Skin epidermis (tissue), 12 donors: Measurements from ENCODE around the gene MLN.

ENCODE experiments used
- H3K27ac ChIP-seq, 21 experiments: fragments of 200-600 bp; sonication (generic) in 11 of 21; one replicate each; pipeline ENCODE4 v1.5.0; 2020; ENCODE audit warnings: mild to moderate bottlenecking in 3 of 21, inconsistent platforms in 2 of 21, moderate library complexity in 2 of 21
- H3K4me3 ChIP-seq, 7 experiments: fragments of 200-600 bp; sonication (generic) in 2 of 7; one replicate each; pipeline ENCODE4 v1.5.0; 2020; ENCODE audit warnings: inconsistent platforms in 2 of 7, mild to moderate bottlenecking in 2 of 7, moderate library complexity in 1 of 7

The MLN gene

DNA sequence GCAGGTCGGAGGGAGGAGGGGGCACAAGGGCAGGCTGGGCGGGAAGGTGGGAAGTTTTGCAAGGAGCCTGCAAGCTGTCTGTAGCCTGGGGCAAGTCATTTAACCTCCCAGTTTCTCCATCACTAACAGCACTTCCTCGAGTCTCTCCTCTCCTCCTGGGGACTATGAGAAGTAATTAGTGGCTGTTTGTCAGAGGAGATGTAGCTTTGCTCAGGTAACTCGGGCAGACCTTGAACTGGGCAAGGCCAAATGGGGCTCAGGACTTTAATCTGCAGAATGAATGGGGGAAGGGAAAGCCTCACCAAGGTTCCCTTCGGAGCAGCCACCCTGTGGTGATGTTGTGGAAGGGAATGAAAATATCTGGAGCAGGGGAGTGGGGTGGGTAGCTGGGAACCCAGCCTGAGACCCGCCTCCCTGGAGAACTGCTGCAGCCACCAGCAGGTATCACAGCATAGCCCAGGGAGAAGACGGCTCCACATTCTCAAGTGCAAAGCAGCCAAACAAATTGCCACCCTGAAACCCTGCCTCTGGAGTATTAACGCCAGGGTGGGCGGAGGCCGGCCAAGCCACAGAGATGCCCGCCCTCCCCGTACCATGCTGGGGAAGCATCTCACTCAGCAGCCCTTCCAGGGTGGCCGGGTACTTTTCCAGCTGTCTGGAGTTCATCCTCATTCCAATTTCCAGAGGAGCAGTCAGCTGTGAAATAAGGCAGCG lies 8.7 kb downstream of the MLN start:
- H3K27ac ChIP-seq, result no peak overlapping the region

DNA sequence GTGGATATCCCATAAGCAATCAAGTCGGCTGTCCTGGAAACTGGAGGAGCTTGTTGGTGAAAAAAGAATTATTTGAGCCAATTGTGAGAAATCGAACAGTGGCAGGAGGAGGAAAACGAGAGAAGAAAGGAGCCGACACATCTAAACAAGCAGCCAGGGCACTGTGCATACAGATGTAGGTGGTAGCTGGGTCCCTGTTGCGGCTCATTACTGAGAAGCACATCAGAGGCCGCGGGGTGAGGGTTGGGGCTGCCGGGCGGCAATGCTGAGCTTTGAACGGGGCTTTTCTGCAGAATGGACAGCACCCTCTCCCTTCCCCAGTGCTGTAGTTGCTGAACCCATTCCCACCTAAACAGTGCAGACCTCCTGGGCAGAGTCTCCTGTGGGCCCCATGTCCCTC lies 10.8 kb downstream of the MLN start:
- Histone ChIP-seq H3K4me3 (no peak overlapping the region), H3K27ac (no peak overlapping the region)

More for the DNA sequence above, 8.7 kb downstream of the MLN start:
- H3K4me3 ChIP-seq, result no peak overlapping the region

DNA sequence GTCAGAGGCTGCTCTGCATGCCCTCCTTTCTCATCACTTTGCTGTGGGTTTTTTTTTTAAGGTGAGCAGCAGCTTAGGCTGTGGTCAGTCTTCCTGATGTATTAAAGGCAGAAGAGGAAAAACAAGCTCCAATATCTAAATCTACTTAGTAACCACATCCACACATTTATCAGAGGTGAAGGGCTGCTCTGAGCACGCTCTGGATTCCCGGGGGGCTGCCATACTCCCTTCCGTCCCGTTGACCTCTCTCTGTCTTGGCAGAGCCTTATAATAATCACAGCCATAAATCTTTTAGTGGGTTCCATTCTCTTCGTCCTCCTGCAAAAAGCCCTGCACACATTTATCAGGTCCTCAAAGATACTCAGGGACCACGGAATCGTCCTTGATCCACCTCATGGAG lies 12.2 kb downstream of the MLN start:
- Histone ChIP-seq H3K27ac (no peak overlapping the region), H3K4me3 (no peak overlapping the region)

DNA sequence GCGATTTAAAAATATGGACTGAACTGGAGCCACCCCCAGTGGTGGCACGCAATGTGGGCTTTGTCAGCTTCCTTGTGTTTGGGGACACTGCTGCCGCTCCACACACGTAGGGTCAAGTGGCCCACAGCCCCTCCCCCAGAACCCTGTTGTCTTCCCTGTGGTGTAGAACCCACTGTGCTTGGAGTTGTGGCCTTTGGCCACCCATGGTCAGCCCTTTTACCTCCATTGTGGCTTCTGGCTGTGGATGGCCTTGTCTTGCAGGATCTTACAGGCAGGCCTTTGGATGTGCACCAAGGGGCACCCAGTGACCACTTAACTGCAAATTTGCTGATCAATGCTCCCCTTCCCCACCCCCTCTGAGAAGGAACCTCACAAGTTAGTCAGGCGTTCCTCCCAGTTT lies 12.9 kb downstream of the MLN start:
- Histone ChIP-seq H3K27ac (no peak overlapping the region), H3K4me3 (no peak overlapping the region)

DNA sequence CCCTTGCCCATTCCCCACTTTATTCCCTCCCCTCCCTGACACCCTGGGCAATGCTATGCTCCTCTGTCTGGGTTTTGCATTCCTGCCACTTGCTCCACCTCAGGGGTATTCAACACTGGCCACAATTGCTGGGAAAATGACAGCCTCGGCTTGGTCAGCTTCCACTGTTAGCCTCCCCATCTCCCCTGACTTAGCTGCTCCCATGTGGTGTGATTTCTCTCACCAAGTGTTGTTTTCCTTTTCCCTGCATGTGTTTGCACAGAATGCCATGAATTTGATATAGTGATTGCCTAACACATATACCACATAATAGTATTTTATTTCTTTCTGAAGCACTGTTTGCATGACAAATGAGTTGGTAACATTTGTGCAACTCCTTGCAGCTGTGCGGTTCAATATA lies 13.4 kb downstream of the MLN start:
- no peak overlapping the region for H3K4me3 ChIP-seq
- H3K27ac ChIP-seq, result no peak overlapping the region

DNA sequence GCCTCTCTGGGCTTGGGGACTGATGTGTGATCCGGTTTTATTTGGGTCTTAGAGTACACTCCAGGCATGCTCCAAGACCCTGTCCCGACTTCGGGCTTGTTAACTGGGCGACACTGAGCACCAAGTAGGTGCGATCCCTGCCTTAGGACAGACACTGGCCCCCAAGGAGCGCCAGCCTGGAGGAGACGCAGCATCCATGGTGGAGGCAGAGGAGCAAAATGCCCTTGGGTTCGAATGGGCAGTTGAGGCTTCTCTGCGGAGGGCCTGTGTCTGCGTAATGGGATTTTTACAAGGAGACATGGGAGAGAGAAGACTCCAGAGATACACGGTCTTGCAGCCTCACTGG lies 14.3 kb downstream of the MLN start:
- Histone ChIP-seq H3K27ac (peak overlapping the region in 10 of 21 experiments; percentile 5 to 100 (median 98)), H3K4me3 (peak overlapping the region in 4 of 7 experiments; percentile 55 to 97 (median 84))

DNA sequence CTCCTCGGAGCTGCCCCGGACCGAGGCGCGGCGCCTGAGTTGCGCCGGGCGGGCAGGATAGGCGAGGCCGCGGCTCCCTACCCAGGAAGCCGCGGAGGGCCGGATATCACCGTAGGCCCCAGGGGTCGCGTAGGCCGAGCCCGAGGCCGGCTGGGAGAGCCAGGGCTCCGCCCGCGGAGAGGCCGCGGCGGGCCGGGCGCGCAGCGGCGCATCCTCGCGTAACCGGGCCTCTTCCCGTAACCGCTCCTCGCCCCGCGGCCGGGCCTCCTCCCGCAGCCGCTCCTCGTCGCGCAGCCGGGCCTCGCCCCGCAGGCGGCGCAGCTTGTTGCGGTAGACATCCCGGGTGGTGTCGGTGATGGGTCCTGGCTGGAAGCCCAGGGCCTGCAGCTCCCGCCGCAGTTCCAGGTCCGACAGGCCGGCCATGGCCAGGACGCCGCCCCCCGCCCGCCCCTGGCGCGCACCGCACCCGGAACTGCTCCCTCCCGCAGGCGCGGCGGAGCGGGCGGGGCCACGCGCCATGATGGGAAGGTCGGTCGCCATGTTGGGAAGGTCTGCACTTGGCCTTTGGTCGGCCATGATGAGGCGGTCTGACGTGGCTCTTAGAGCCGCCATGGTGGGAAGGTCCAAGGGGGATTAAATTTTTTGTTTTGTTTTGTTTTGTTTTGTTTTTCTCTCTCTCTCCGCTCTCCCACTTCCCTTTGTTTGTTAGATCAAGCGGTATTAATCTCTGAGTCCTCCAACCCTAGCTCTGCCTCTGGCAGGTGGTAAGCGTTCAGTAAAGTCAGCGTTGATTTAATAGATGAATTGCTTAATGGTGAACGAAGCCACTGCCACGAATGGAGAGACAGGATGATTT lies 14.9 kb downstream of the MLN start, which contains the start of gene LEMD2:
Gene LEMD2, minus strand, starts transcription at position 437 of the 856 bp plus-strand sequence. Its CDS starts 14 bp downstream, at position 423.
- peak within 1 kb of the TSS; percentile 94 to 100 (median 98) for H3K27ac ChIP-seq
- H3K4me3 ChIP-seq, result peak within 1 kb of the TSS; percentile 55 to 97 (median 79)

DNA sequence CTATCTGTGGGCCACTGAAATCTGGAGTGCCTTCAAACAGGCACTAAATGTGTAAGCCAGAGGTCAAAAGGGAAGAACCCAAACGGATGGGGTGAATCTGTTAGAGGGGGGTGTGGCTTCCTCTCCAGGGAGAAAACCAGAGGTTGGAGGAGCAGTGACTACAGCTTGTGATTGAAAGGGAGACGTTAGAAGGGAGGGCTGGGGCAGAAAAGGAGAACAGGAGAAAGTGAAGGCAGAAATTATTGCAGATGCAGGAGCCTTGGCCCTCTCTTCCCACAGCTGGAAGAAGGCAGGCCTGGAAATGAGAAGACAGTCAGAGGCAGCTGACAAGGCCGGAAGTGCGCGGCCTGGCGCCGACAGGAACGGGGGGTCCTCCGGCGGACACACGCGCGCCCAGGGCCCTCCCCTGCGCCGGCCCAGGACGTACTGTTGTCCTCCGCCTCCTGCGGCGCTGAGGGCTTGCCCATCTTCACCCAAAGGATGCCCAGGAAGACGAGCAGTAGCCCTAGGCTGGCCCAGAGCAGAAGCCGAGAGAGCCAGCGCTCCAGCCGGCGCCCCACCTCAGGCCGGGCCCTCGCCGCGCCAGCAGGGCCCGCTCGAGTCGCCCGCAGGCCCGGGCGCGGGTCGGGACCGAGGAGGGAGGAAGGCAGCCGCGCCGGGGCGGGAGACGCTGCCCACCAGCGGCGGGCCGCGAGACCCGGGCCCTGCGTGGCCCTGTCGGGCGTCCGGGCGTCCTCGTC lies 15.7 kb downstream of the MLN start:
- peak overlapping the region; percentile 55 to 97 (median 79) for H3K4me3 ChIP-seq
- H3K27ac ChIP-seq, result peak overlapping the region; percentile 94 to 100 (median 98)

DNA sequence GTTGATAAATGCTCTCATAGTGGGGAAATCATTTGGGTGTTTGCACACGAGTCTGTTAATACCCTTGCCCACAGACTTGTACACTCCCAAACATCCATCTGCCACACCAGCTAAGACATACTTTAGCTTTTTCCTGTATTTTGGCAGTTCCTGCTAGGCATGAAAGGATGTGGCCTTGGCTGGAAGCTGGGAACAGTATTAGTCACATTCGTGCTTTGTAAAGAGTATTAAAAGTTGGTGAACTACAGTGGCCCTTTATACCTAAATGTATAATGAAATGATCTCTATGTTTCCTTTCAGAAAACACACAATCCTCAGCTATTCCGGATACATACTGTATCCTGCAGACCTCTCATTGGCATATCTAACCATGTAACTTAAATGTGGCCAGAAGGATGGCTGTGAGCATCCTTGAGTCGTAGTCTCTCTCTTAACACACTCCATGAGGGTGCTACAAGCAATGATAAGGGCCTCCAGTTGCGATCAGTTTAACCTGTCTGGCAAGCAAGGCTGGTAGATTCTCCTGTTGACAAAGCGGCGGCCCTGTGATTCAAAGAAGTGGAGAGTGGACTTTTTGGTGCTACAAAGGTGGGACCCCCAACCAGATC lies 16.4 kb downstream of the MLN start:
- peak overlapping the region; percentile 55 to 97 (median 79) for H3K4me3 ChIP-seq
- peak overlapping the region; percentile 94 to 100 (median 98) for H3K27ac ChIP-seq

DNA sequence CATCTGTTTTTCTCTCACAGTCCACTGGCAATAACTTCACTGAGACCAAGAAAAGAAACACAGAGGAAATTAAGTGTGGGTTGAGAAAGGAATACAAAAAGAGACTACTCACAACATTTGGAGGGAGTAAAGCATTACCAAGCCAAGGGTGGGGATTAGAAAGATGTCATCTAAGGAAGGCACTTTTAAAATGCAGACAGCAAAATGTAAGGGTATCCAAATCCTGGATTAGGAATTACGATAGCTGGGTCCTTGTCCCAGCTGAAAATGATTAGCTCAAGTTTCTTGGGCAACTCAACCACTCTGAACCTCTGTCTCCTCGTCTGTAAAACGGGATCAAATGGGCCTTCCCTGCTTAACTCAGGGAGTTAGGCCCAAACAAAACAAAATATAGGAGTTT lies 17.1 kb downstream of the MLN start:
- Histone ChIP-seq H3K4me3 (peak overlapping the region in 1 of 7 experiments; percentile 97), H3K27ac (peak overlapping the region in 16 of 21 experiments; percentile 5 to 100 (median 94))

DNA sequence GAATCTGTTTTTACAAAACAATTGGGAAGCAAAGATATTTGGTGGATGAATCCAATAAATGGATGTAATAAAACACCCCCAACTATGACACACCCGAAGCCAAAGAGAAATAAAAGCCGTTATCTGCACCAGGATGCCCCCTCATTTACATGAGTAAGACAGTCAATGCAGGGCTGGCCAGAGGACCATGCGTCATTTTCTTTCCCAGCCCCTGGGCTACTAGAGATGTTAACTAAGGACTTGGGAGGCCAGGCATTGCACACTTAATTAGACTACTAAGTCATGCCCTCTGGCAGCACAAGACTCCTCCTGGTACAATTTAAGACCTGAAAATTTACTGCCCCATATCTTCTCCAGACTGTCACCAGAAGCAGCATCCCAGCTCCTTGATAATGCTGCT lies 18.0 kb downstream of the MLN start:
- Histone ChIP-seq H3K27ac (peak overlapping the region in 12 of 21 experiments; percentile 32 to 100 (median 96)), H3K4me3 (no peak overlapping the region)

DNA sequence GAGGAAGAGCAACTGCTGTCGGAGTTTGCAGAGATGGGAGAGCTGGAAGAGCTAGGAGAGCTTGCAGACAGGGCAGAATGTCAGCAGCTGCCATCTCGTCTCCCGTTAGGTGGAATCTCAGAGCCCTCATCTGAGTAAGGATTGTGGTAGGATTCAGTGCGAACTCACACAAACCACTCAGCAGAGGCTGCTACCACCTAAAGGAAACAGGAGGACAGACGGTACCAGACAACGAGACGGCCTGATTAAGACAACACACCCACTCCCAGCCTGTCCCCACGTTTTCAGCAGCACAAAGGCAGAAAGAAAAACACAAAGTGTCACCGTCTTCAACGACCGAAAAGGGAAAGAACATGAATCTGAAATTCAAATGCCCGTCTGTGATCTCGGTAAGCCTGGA lies 19.0 kb downstream of the MLN start:
- no peak overlapping the region for H3K4me3 ChIP-seq
- peak overlapping the region in 4 of 21 experiments; percentile 7 to 100 (median 68) for H3K27ac ChIP-seq

DNA sequence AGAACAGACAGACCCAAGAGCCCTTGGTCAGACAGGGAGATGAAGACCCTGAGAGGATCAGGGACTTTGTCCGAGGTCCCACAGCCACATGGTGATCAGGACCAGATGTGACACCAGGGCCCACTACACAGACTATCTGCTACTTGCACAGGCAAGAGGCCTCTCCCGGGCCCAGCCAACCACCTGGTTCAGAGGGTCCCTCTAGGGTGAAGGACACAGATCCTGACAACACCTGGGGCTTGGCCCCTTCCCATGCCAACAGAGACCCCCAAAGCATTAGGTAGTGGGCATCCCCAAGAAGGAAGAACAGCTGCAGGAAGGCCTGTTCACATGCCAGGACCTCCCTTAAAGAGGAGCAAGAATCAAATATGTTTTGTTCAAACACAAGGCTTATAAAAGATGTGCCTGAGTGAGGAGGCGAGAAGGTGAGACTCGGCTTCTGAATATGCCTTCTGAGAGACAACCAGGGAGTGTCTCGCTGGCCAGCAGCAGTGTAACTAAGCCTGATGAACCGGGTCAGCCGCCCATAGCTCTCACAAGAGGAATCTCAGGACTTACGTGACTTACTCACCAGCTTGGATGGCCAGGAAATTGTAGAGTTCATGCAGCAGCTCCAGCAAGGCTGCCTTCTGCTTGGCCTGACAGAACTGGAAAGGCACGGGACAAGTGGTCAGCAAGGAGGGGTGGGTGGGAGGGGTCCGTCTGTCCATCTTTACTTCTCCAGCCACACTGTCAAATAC lies 19.9 kb downstream of the MLN start:
- H3K27ac ChIP-seq, result peak overlapping the region in 1 of 21 experiments; percentile 100

DNA sequence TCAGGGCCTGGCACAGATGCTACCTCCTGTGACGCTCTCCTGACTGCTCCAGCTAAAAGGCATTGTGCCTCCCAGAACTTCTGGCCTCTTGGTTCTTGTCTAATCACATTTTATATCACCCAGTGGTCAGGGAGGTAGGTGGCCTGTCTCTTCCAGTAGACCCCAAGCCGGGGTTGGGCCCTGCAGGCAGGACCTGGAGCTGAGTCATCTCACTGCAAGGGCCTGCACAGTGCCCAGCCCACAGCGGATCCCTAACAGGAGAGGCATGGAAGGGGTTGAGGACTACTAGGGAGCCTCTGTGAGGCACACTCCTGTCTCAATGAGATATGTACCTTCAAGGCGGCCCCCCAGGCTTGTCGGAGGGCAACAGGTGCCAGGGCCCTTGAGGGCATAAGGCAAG lies 21.2 kb downstream of the MLN start:
- H3K27ac ChIP-seq, result peak overlapping the region in 1 of 21 experiments; percentile 62
- H3K4me3 ChIP-seq, result no peak overlapping the region

More for the DNA sequence above, 19.9 kb downstream of the MLN start:
- H3K4me3 ChIP-seq, result no peak overlapping the region

DNA sequence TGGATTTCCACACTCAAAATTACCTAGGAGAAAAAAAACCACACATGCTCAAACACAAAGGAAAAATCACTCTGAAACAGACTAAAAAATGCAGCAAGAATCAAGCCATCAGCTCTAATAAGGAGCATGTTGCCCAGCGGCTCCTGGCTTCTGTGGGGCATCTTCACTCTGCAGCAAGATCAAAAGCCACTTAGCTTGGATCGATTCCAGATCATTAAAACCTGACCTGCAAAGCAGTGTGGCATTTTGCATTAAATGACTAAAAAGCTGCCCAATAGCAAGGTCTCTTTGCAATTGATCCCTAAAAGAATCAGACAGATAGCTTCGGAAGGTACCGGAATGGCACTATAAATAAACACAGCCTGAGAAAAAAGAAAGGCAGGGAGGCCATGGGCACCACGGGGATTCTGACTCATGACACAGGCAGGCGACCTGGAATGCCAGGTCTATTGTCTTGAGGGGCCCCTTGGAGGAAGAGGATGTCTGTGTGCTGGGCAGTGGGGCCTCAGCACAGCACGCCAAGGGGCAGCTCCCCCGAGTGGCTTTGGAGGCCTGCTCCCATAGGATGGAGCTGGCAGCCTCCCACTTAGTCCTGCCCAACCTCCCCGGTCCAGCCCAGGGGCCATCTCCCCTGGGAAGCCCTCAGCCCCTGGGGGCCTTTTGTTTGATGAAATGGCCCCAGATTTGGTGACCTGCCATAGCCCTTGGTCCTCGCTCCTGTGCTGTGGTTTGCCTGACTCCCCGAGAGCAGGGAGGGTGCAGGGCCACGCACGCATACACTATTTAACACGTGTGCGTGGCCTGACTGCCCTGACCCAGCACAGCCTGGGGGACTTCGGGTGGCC lies 22.4 kb downstream of the MLN start:
- peak overlapping the region in 6 of 21 experiments; percentile 22 to 62 (median 38) for H3K27ac ChIP-seq

DNA sequence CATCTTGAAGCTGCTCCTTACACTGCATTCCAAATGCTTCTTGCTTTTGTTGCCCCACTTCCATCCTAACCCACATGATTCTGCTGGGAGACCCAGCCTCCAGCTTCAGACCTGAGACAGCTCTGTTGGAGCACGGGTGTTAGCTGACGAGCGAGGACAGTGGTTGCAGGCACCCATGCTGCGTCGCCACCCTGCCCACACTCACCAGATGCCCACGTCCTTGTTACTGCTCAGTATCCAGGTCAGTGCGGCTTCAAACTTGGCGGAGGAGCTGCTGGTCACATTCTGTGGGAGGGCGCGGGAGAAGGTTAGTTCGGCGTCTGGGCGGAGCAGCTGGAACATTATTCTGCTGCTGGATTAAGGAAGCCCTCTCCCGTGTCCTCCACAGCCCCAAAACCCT lies 23.9 kb downstream of the MLN start:
- no peak overlapping the region for H3K27ac ChIP-seq
- no peak overlapping the region for H3K4me3 ChIP-seq

More for the DNA sequence above, 22.4 kb downstream of the MLN start:
- H3K4me3 ChIP-seq, result no peak overlapping the region

DNA sequence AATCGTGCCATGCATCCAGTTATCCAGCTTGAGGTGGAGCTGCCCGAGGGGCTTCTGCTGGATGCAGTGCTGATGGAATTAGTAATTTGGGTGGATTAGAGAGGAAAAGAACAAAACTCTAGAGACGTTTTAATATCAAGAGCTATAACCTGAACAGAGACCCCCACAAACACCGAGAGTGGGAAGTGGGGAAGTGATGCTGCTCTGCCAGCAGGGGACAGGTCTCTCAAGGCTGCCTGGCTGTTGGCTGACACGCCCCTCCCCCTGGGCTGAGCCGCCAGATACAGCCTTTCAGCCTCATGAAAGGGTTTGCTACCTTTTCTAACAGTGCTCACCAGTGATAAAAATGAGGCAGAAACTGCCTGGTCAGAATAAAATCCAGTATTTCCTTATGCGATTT lies 24.5 kb downstream of the MLN start:
- no peak overlapping the region for H3K4me3 ChIP-seq
- no peak overlapping the region for H3K27ac ChIP-seq
